Thoracic aorta (tissue), 2 donors: ENCODE measurements around the gene KIF1A. TPM values are rescaled to one million over a fixed set of nuclear protein-coding genes. Genes with fewer than 3 reads are reported as not detected.

Experiments
- ATAC-seq: fragments of 150-250 bp; one replicate; pipeline ENCODE4 v1.8.0; 2017; ENCODE audit warnings: low read depth; ENCODE audit not compliant: insufficient number of reproducible peaks, low FRiP score
- DNase-seq: peaks from one replicate; pipeline ENCODE4 v3.0.0-alpha.2; 2020; ENCODE audit warnings: low spot score
- H3K27ac ChIP-seq, 2 donors: fragments of 200-600 bp; sonication (generic); 1 replicate in 1 of 2; 2 replicates in 1 of 2; pipeline ENCODE4 v1.5.1; 2016; ENCODE audit warnings: mild to moderate bottlenecking in 2 of 2, moderate library complexity in 2 of 2
- H3K27me3 ChIP-seq: fragments of 200-600 bp; sonication (generic); replicated peaks from 2 replicates; pipeline ENCODE4 v1.6.0; 2016; ENCODE audit warnings: mild to moderate bottlenecking; ENCODE audit not compliant: insufficient read depth
- H3K36me3 ChIP-seq: fragments of 200-600 bp; sonication (generic); one replicate; pipeline ENCODE4 v1.5.1; 2016
- H3K4me1 ChIP-seq, 2 donors: fragments of 200-600 bp; sonication (generic); 1 replicate in 1 of 2; 2 replicates in 1 of 2; pipeline versions ENCODE4 v1.5.1 to v1.6.0; 2016; ENCODE audit warnings: low read depth in 2 of 2, mild to moderate bottlenecking in 1 of 2; ENCODE audit not compliant: control insufficient read depth in 1 of 2
- H3K4me3 ChIP-seq: fragments of 200-600 bp; sonication (generic); 2 replicates; pipeline ENCODE4 v1.5.1; 2016; ENCODE audit warnings: mild to moderate bottlenecking
- H3K9me3 ChIP-seq: fragments of 200-600 bp; sonication (generic); 2 replicates; pipeline ENCODE4 v1.5.1; 2016
- total RNA-seq, 2 donors: library from RNA; depleted of rRNA; stranded (reverse); fragments of >200 nt; gene quantifications; one replicate each; pipeline versions ENCODE4 v1.1.0 to v1.2.3, GENCODE V29; 2016
- TF ChIP-seq, protein P1 (sequence below): fragments of 200-600 bp; sonication (generic); IDR thresholded peaks from one replicate; pipeline ENCODE4 v1.5.1; 2019; ENCODE audit warnings: antibody characterized with exemption

The KIF1A gene
- total RNA-seq, 2 donors from 2014 or later, result 0.92 TPM; not detected in 1

DNA sequence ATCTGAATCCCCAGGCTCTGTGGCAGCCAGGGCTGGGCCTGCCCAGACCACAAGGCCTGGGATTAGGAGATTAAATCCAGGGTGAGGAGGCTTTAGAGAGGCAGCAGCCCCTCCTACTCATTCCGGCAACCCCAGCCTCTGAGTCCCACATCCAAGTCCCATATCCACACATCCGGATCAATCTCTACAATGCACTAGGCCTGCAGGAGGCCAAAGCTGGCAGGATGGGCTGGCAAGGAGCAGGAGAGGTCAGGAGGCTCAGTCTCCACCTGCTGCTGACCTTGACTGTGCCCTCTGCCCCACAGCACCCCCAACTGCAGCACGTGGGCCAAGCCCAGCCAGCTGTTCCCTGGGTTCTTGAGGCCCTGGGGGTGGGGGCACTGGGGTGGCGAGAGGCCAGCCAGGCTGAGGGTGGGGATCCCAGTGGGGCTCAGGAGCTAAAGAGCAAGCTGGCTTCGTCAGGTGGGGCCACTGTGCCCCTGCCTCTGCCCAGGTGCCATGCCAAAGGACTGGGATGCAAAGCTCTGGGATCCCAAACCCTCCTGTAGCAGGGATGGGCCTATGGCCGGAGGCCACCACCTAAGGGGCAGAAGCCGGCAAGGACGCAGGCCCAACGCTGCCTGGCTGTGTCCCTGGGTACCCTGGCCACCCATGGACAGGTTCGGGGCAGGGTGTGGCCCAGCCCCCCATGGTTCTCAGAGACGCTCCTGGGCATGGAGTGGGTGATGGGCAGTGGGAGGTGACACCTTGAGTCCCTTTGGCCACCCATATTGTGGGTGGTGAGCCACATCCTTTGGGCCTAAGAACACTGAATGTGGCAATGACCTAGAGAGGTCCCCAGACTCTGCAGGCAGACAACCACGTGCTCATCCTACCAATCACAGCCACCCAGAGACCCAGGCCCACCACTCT, 3.2 kb downstream of the KIF1A start:
- H3K4me1 ChIP-seq, result peaks cover 10 to 18% of the 10 kb centered on the region in 2 donors
- no peaks in the 10 kb centered on the region for H3K36me3 ChIP-seq
- H3K9me3 ChIP-seq, result no peaks in the 10 kb centered on the region
- DNase-seq, result no peak
- H3K27me3 ChIP-seq, result peaks cover 19% of the 10 kb centered on the region
- no peak for ATAC-seq
- H3K27ac ChIP-seq, result no peak overlapping the region
- H3K4me3 ChIP-seq, result no peak overlapping the region
- TF ChIP-seq, protein P1, sequence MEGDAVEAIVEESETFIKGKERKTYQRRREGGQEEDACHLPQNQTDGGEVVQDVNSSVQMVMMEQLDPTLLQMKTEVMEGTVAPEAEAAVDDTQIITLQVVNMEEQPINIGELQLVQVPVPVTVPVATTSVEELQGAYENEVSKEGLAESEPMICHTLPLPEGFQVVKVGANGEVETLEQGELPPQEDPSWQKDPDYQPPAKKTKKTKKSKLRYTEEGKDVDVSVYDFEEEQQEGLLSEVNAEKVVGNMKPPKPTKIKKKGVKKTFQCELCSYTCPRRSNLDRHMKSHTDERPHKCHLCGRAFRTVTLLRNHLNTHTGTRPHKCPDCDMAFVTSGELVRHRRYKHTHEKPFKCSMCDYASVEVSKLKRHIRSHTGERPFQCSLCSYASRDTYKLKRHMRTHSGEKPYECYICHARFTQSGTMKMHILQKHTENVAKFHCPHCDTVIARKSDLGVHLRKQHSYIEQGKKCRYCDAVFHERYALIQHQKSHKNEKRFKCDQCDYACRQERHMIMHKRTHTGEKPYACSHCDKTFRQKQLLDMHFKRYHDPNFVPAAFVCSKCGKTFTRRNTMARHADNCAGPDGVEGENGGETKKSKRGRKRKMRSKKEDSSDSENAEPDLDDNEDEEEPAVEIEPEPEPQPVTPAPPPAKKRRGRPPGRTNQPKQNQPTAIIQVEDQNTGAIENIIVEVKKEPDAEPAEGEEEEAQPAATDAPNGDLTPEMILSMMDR, result no peak

DNA sequence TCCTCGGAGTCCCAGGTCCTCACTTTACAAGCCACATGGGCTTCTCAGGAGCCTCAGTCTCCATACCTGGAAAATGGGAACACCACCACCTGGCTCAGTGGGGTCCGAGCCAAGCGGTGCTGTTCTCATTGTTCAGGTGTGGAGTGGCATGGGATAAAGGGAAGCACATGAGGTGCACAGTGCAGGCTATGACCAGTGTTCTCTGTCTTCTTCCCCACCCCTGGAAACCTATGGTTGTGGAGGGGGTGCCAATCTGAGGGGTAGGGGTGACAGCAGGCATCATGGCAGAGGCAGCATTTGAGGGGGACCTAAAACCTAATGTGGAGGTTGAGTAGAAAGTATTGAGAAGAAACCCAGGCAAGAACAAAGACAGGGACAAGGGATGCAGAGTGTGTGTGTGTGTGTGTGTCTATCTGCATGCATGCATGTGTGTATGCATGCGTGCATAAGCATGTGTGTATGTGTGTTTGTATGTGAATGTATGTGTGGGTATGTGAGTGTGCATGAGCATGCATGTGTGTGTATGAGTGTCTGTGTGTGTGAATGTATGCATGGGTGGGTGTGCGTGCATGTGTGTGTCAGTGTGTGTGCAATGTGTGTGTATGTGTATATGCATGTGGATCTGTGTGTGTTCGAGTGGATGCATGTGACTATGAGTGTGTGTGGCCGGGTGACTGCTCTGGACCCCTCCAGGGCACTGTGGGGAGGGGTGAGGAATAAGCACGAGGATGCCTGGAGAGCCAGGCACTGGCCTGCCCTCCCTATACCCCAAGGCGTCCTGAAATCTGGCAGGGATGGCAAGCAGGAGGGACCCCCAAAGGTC, 4.0 kb downstream of the KIF1A start:
- Histone ChIP-seq H3K4me3 (no peak overlapping the region), H3K36me3 (no peaks in the 10 kb centered on the region), H3K27ac (no peak overlapping the region), H3K27me3 (peaks cover 10% of the 10 kb centered on the region), H3K9me3 (no peaks in the 10 kb centered on the region), H3K4me1 (peaks cover 10 to 16% of the 10 kb centered on the region in 2 donors)
- TF ChIP-seq, protein P1, result no peak
- DNase-seq (no peak), ATAC-seq (no peak)

DNA sequence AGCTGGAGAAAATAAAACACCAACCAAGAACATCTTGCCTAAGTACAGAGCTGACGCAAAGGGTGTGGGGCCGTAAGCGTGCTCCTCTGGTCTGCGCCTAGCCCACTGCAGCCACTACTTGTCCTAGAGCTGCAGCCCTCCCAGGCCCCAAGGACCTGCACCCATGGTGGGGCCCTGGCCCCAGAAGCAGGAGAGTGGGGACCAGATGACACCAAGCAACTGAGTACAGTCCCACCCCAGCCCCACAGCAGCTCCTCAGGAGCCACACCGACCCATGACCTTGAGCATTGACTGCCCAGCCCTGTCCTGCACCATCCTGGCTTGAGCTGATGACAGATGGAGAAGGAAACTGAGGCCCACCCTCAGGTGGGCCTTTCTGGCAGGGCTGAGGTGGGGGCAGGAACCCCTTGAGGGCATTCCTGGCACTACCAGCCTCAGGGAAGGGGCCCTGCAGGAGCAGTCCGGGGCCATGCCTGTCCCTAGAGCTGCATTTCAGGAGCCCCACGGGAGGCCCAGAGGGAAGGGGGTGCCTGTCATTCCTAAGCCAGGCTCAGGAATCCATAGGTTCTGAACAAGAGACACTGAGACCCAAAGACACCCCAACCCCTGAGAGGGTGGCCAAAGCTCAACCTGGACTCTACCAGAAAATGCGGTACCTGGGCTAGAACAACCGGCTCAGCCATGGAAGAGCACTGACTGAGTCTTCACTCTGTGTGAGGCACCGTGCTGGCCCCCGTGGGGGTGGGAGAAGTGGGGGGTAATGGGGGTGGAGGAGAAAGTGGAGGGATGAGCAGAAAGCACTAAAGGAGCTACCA, 4.9 kb downstream of the KIF1A start:
- H3K4me3 ChIP-seq, result no peak overlapping the region
- peaks cover 8% of the 10 kb centered on the region for H3K27me3 ChIP-seq
- ATAC-seq (no peak), DNase-seq (no peak)
- TF ChIP-seq, protein P1, result no peak
- H3K9me3 ChIP-seq, result no peaks in the 10 kb centered on the region
- no peaks in the 10 kb centered on the region for H3K36me3 ChIP-seq
- H3K4me1 ChIP-seq, result peaks cover 10 to 11% of the 10 kb centered on the region in 2 donors
- no peak overlapping the region for H3K27ac ChIP-seq

DNA sequence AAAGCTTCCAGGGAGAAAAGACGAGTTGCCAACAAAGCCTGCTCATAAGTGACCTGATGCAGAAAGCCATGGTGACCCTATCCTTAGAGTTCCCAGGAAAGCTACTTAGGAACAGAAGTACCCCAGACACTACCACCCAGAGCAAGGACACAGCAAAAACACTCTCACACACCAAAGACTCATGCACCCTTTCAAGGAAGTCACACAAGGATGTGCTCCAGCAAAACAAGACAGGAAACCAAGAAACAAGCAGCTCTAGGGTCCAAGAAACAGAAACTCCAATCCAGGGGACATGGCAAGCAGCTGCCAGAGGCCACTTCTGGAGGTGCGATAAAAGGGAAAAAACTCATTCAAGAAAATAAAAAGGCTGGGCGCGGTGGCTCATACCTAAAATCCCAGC, 5.7 kb downstream of the KIF1A start:
- DNase-seq (no peak), ATAC-seq (no peak)
- Histone ChIP-seq H3K9me3 (no peaks in the 10 kb centered on the region), H3K4me3 (no peak overlapping the region), H3K27me3 (peaks cover 8% of the 10 kb centered on the region), H3K36me3 (no peaks in the 10 kb centered on the region), H3K4me1 (peaks cover 3 to 5% of the 10 kb centered on the region in 2 donors), H3K27ac (no peak overlapping the region)
- TF ChIP-seq, protein P1, result no peak
